Neural progenitor cell (in vitro differentiated cells): ENCODE measurements around the gene CCDC3. TPM values are rescaled to one million over a fixed set of nuclear protein-coding genes. Genes with fewer than 3 reads are reported as not detected.
A peak's percentile ranks its signal among the peaks of the same experiment; 100 is the strongest.

ENCODE experiments used
- DNase-seq: peaks from one replicate; pipeline ENCODE4 v3.0.0-alpha.2; 2016; ENCODE audit warnings: low spot score
- H2AFZ ChIP-seq: fragments of 200-600 bp; sonication (generic); replicated peaks from 2 replicates; pipeline ENCODE4 v1.6.1; 2016; ENCODE audit warnings: antibody characterized with exemption
- H3F3A ChIP-seq: fragments of 200-600 bp; sonication (generic); 2 replicates; pipeline ENCODE4 v1.6.1; 2016; ENCODE audit warnings: antibody characterized with exemption, low read depth
- H3K27ac ChIP-seq: fragments of 200-600 bp; sonication (generic); 2 replicates; pipeline ENCODE4 v1.5.1; 2016; ENCODE audit warnings: mild to moderate bottlenecking
- H3K27me3 ChIP-seq: fragments of 200-600 bp; sonication (generic); 2 replicates; pipeline ENCODE4 v1.6.1; 2016; ENCODE audit warnings: mild to moderate bottlenecking, moderate library complexity
- H3K36me3 ChIP-seq: fragments of 200-600 bp; sonication (generic); 2 replicates; pipeline ENCODE4 v1.5.1; 2016
- H3K4me1 ChIP-seq: fragments of 200-600 bp; sonication (generic); 2 replicates; pipeline ENCODE4 v1.6.1; 2016; ENCODE audit warnings: mixed run types
- H3K4me2 ChIP-seq: fragments of 200-600 bp; sonication (generic); 2 replicates; pipeline ENCODE4 v1.6.1; 2016
- H3K4me3 ChIP-seq: fragments of 200-600 bp; sonication (generic); 2 replicates; pipeline ENCODE4 v1.5.1; 2016
- H3K79me2 ChIP-seq: fragments of 200-600 bp; sonication (generic); 2 replicates; pipeline ENCODE4 v1.6.1; 2016; ENCODE audit warnings: low read depth
- H3K9ac ChIP-seq: fragments of 200-600 bp; sonication (generic); 2 replicates; pipeline ENCODE4 v1.6.1; 2016
- H3K9me3 ChIP-seq: fragments of 200-600 bp; sonication (generic); 2 replicates; pipeline ENCODE4 v1.5.1; 2016; ENCODE audit warnings: low read depth
- H4K20me1 ChIP-seq: fragments of 200-600 bp; sonication (generic); 2 replicates; pipeline ENCODE4 v1.6.1; 2016; ENCODE audit warnings: low read depth
- H3K27ac Mint-ChIP-seq: 3 replicates; pipeline ENCODE4 v1.8.0; 2021; ENCODE audit warnings: mixed read lengths
- H3K27me3 Mint-ChIP-seq: 2 replicates; pipeline ENCODE4 v1.8.0; 2022; ENCODE audit warnings: low read depth, mild to moderate bottlenecking, inconsistent platforms, moderate library complexity, mixed read lengths; ENCODE audit not compliant: insufficient read depth
- H3K36me3 Mint-ChIP-seq: 3 replicates; pipeline ENCODE4 v1.8.0; 2021; ENCODE audit warnings: mixed read lengths
- H3K4me1 Mint-ChIP-seq: 3 replicates; pipeline ENCODE4 v1.8.0; 2021; ENCODE audit warnings: mixed read lengths
- H3K4me3 Mint-ChIP-seq: 3 replicates; pipeline ENCODE4 v1.8.0; 2021; ENCODE audit warnings: mild to moderate bottlenecking, moderate library complexity, mixed read lengths
- H3K9me3 Mint-ChIP-seq: 3 replicates; pipeline ENCODE4 v1.8.0; 2020; ENCODE audit warnings: mixed read lengths
- EZH2 ChIP-seq: fragments of 200-600 bp; sonication (generic); IDR thresholded peaks from 2 replicates; pipeline ENCODE4 v1.6.1; 2017; ENCODE audit warnings: antibody characterized with exemption, mild to moderate bottlenecking, moderate library complexity
- EZH2phosphoT487 ChIP-seq: fragments of 200-600 bp; sonication (generic); IDR thresholded peaks from 2 replicates; pipeline ENCODE4 v1.6.1; 2017; ENCODE audit warnings: antibody characterized with exemption
- total RNA-seq: library from RNA; depleted of rRNA; stranded (reverse); fragments of >200 nt; gene quantifications from 2 replicates; pipeline ENCODE4 v1.2.3, GENCODE V29; 2015; ENCODE audit warnings: low replicate concordance
- TF ChIP-seq, protein P1 (sequence below): fragments of 200-600 bp; sonication (generic); IDR thresholded peaks from 2 replicates; pipeline ENCODE4 v1.5.1; 2017; ENCODE audit warnings: antibody characterized with exemption, mild to moderate bottlenecking

The CCDC3 gene
- total RNA-seq, 1 donor from 2014 or later: not detected

DNA sequence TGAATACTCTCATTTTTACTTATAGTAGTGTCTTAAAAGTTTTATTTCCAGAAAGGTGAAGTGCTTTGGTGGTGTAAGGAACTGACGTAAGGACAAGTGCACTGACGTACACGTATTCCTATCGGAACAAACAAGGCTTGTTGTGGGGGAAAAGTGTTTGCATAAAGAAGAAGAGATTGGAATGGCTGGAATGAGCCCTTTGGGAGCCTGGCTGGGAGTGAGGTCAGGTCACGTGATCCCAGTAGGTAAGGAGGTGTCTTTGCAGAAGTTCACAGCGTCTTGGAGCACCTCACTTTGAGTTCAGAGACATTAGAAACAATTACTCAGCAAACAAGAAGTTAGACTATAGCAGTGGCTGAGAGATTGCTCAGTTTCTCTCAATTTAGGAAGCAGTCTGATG lies 104.2 kb downstream of the CCDC3 start:
- TF ChIP-seq, protein P1, sequence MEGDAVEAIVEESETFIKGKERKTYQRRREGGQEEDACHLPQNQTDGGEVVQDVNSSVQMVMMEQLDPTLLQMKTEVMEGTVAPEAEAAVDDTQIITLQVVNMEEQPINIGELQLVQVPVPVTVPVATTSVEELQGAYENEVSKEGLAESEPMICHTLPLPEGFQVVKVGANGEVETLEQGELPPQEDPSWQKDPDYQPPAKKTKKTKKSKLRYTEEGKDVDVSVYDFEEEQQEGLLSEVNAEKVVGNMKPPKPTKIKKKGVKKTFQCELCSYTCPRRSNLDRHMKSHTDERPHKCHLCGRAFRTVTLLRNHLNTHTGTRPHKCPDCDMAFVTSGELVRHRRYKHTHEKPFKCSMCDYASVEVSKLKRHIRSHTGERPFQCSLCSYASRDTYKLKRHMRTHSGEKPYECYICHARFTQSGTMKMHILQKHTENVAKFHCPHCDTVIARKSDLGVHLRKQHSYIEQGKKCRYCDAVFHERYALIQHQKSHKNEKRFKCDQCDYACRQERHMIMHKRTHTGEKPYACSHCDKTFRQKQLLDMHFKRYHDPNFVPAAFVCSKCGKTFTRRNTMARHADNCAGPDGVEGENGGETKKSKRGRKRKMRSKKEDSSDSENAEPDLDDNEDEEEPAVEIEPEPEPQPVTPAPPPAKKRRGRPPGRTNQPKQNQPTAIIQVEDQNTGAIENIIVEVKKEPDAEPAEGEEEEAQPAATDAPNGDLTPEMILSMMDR: no peak
- no peak for TF ChIP-seq EZH2
- TF ChIP-seq EZH2phosphoT487: no peak

DNA sequence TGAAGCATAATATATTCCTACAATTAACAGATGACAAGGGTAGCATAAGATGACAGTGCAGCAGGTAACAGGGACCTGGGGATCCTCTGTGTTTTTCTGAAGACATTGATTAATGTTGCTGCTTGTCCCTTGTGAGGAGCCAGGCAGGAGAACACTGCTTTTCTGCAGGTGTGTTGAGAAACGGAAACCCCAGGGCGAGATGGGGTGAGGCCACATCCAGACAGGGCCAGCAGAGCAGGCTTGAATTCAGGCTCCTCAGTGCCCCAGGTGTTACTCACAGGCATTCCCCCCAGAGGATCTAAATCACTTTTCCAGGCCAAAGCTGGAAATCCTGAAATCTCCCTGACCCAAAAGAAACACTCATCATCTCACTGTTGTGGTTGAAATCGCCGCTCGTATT lies 105.3 kb downstream of the CCDC3 start:
- TF ChIP-seq EZH2 (no peak), EZH2phosphoT487 (no peak)
- TF ChIP-seq, protein P1: no peak
- Mint-ChIP-seq H3K9me3 (peaks cover 24% of the 10 kb centered on the region), H3K4me1 (no peaks in the 10 kb centered on the region), H3K36me3 (no peaks in the 10 kb centered on the region), H3K4me3 (no peak overlapping the region), H3K27ac (no peak overlapping the region), H3K27me3 (peaks cover 10% of the 10 kb centered on the region)
- Histone ChIP-seq H3F3A (no peaks in the 10 kb centered on the region), H3K4me2 (no peak overlapping the region), H3K27me3 (no peaks in the 10 kb centered on the region), H3K36me3 (no peaks in the 10 kb centered on the region), H2AFZ (no peak overlapping the region), H3K4me1 (no peaks in the 10 kb centered on the region), H3K4me3 (no peak overlapping the region), H3K27ac (no peak overlapping the region), H3K9me3 (peaks cover 3% of the 10 kb centered on the region), H3K9ac (no peak overlapping the region), H3K79me2 (no peaks in the 10 kb centered on the region), H4K20me1 (no peaks in the 10 kb centered on the region)
- DNase-seq: no peak

More for the DNA sequence above, 104.2 kb downstream of the CCDC3 start:
- Histone ChIP-seq H3K79me2 (no peaks in the 10 kb centered on the region), H3K4me1 (no peaks in the 10 kb centered on the region), H3F3A (no peaks in the 10 kb centered on the region), H3K4me2 (no peak overlapping the region), H2AFZ (peak overlapping the region; percentile 68), H4K20me1 (no peaks in the 10 kb centered on the region), H3K27me3 (no peaks in the 10 kb centered on the region), H3K27ac (no peak overlapping the region), H3K36me3 (no peaks in the 10 kb centered on the region), H3K9ac (no peak overlapping the region), H3K9me3 (peaks cover 3% of the 10 kb centered on the region), H3K4me3 (no peak overlapping the region)
- H3K36me3 Mint-ChIP-seq: no peaks in the 10 kb centered on the region
- no peak overlapping the region for H3K27ac Mint-ChIP-seq
- H3K9me3 Mint-ChIP-seq: peaks cover 18% of the 10 kb centered on the region
- no peak overlapping the region for H3K4me3 Mint-ChIP-seq
- H3K4me1 Mint-ChIP-seq: peaks cover 3% of the 10 kb centered on the region
- DNase-seq: peak; percentile 14
- H3K27me3 Mint-ChIP-seq: peaks cover 10% of the 10 kb centered on the region

DNA sequence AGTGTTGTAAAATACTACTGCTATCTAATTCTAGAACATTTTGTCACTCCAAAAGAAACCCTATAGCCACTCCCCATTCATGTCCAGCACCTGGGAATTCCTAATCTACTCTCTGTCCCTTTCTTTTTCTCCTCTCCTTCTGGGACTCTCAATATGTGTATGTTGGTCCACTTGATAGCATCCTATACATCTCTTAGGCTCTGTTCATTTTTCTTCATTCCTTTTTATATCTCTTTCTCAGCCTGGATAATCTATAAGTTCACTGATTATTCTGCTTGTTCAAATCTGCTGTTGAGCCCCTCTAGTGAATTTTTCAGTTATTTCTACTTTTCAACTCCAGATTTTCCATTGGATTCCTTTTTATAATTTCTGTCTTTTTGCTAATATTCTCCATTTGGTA lies 108.6 kb downstream of the CCDC3 start:
- Histone ChIP-seq H3K27me3 (no peaks in the 10 kb centered on the region), H3K79me2 (no peaks in the 10 kb centered on the region), H3F3A (no peaks in the 10 kb centered on the region), H3K27ac (no peak overlapping the region), H3K9ac (no peak overlapping the region), H4K20me1 (no peaks in the 10 kb centered on the region), H3K36me3 (no peaks in the 10 kb centered on the region), H3K9me3 (peaks cover 3% of the 10 kb centered on the region), H3K4me1 (no peaks in the 10 kb centered on the region), H3K4me2 (no peak overlapping the region), H2AFZ (no peak overlapping the region), H3K4me3 (no peak overlapping the region)
- Mint-ChIP-seq H3K27me3 (peaks cover 10% of the 10 kb centered on the region), H3K4me3 (no peak overlapping the region), H3K4me1 (no peaks in the 10 kb centered on the region), H3K9me3 (peaks cover 33% of the 10 kb centered on the region), H3K36me3 (no peaks in the 10 kb centered on the region), H3K27ac (no peak overlapping the region)
- DNase-seq: no peak
- TF ChIP-seq EZH2 (no peak), EZH2phosphoT487 (no peak)
- TF ChIP-seq, protein P1: no peak
